CD4-positive, alpha-beta T cell treated with Interleukin-4 for 4 hours (primary cell): ENCODE results near the gene KNDC1.
"Not testable (repeated sequence)": the region's sequence is repeated elsewhere in the genome, so short reads cannot be mapped to it uniquely, and the experiment has no call there.

Source experiments
- DNase-seq: peaks from one replicate; pipeline ENCODE4 v3.0.0-alpha.2; 2020

The KNDC1 gene

DNA sequence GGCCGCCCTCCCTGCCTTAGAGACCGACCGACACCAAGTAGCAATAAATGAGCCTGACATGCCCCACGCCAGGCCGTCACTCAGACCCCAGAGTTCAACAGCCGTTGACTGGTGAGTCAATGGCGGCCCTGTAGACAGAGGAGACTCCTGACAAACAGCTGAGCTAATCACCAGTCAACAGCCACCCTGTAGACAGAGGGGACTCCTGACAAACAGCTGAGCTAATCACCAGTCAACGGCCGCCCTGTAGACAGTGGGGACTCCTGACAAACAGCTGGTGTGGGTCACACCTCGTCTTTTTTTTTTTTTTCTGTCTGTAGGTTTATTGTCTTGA, 16.9 kb upstream of the KNDC1 start:
- no peak for DNase-seq

DNA sequence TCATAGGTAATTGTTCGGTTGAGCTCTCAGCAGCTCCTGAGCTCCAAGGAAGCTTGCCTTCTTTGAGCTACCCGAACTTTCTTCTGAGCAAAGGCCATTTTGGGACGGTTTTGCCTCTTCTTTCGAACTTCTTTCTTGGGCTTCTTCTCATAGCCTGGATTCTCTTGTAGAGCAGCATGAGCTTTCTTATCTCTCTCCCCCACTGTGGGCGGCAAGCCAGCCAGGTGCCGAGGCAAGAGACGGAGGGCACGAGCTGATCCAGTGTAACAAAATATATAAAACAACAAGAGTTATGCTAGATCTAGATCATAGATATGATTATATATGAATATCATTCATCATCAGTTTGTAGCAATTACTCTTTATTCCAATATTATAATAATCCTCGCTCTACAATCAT, 16.5 kb upstream of the KNDC1 start:
- no peak for DNase-seq

DNA sequence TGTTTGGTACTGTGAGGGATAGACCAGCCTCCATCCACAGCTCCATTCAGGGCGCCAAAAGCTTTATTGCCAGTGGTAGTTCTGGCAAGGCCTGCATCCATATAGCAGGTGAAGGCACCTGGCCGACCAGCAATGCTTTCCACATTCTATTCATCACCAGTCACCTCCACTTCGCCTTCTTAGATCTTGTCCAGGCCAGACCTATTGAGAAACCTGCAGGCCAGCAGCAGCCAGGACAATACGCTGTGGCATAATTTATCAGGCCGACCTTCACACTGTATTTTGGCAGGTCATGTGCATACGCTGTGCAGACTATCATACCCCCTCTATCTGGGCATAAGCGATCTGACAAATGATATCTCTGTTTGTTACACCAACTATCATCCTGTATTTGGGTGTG, 15.2 kb upstream of the KNDC1 start:
- no peak for DNase-seq

DNA sequence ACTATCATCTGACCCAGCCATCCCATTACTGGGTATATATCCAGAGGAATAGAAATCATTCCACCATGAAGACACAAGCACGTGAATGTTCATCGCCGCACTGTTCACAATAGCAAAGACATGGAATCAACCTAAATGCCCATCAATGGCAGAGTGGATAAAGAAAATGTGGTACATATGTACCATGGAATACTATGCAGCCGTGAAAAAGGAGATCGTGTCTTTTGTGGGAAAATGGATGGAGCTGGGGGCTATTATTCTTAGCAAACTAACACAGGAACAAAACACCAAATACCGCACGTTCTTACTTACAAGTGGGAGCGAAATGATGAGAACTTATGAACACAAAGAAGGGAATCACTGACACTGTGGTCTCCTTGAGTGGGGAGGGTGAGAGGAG, 9.8 kb upstream of the KNDC1 start:
- DNase-seq: no peak

DNA sequence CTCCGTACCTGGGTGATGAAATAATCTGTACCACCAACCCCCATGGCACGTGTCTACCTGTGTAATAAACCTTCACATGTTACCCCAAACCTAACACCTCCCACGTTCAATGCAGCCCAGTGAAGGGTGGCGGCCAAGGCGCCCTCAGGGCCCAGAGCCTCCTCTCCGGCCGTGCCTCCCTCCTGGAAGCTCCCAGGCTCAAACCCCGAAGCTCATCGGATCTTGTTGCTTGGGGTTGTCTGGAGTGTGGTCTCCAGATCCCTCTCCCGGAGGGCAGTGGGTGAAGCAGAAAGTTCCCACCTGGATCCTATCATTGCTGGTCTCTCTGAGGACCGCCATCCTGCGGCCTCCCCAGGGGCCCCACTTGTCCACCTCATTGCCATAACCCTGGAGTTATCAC, 9.4 kb upstream of the KNDC1 start:
- no peak for DNase-seq

DNA sequence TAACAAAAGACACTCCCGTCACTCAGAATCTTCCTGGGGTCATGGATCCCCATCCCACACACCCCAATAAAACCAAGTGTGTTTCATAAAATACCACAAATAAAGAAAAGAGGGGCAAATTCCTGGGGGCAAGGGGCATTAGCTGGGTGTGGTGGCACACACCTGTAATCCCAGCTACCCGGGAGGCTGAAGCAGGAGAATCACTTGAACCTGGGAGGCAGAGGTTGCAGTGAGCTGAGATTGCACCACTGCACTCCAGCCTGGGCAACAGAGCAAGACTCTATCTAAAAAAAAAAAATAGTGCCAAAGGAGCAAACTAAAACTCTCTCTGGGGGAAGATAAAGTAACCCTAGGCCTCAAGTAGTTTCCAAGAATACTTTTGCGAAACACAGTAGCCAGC, 8.9 kb upstream of the KNDC1 start:
- not testable (repeated sequence) for DNase-seq

DNA sequence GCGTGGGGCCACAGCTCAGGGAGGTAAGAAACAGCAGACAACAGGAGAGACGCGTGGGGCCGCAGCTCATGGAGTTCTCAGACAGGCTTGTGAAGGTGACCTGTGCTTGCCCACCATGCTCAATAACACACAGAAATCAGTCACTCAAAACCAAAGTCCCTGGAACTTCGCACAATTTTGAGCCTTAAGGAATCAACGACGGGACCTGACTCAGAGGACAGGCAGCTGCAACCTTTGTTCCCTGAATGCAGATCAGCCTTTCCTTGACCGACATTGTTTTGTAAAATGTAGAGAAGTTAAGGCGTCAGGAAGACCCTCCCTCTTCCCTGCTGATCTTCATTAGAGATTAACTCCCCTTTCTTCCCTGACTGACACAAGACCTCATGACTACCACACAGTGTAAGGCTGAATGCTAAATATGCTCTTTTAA, 8.5 kb upstream of the KNDC1 start:
- no peak for DNase-seq

DNA sequence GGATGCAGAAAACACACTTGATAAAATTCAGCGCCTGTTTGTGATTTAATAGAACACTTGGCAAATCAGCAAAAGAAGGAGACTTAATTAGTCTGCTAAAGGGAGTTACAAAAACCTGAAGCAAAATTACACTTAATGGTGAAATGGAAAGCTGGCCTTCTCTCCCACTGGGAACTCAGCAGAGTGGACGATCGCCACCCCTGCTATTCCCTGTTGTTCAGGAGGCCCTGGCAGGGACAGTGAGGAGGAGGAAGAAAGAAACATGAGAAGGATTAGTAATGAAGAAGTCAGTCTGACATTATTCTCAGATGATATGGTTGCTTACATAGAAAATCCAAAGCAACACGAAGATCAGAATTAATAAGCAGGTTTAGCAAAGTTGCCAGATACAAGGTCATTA, 5.6 kb upstream of the KNDC1 start:
- DNase-seq: no peak

DNA sequence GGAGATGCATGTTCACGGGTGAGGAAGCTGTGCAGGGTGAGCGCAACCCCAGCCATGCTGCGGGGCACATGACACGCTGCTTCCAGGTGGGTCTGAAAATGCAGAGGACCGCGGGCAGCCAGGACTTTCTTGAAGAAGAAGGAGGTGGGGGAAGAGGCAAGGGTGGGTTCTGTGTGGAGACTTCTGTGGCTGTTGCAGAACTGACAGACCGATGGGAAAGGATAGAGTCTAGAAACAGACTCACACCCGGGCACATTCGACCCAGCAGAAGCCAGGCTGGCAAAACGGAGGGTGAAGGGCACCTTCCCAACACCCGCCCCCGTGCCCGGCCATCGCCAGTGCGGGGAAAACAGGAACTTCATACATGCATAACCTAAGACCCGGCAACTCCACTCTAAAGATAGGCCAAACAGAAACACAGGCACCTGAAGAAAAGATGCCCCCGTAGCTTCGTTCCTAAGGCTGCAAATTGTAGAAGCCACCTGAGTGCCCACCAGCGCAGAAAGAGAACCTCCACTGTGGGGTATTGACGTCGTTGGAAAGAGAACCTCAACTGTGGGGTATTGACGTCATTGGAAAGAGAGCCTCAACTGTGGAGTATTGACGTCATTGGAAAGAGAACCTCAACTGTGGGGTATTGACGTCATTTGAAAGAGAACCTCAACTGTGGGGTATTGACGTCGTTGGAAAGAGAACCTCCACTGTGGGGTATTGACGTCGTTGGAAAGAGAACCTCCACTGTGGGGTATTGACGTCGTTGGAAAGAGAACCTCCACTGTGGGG, 4.8 kb upstream of the KNDC1 start:
- no peak for DNase-seq

DNA sequence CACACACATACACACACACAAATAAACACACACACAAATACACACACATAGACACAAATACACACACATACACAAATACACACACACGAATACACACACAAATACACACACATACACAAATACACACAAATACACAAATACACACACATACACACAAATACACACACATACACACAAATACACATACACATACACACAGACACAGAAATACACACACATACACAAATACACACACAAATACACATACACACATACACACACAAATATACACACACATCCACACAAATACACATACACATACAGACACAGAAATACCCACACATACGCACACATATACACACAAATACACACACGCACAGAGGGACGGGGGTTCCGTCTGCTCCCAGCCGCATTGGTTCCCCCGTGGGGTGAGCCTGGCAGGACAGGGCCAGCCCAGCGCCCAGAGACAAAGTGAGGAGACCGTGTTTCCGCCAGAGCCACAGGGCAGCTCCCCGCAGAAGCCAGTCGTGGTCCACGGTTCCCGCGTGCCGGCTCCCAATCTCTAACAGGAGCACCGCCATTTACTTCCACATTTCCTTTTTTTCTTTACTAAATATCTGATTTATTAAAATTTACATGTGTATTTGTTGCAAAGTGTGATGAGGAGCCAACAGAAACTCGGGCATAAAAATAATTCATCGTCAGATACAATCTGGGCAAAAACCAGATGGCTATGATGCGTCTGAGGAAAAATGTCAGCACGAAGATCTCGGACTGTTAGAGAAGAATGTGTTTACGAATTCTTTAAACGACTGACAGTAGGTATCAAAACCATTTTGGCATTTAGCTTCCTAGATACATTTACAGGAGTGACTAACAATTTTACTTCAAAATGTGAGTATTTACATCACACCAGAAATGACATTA, 3.1 kb upstream of the KNDC1 start:
- no peak for DNase-seq

DNA sequence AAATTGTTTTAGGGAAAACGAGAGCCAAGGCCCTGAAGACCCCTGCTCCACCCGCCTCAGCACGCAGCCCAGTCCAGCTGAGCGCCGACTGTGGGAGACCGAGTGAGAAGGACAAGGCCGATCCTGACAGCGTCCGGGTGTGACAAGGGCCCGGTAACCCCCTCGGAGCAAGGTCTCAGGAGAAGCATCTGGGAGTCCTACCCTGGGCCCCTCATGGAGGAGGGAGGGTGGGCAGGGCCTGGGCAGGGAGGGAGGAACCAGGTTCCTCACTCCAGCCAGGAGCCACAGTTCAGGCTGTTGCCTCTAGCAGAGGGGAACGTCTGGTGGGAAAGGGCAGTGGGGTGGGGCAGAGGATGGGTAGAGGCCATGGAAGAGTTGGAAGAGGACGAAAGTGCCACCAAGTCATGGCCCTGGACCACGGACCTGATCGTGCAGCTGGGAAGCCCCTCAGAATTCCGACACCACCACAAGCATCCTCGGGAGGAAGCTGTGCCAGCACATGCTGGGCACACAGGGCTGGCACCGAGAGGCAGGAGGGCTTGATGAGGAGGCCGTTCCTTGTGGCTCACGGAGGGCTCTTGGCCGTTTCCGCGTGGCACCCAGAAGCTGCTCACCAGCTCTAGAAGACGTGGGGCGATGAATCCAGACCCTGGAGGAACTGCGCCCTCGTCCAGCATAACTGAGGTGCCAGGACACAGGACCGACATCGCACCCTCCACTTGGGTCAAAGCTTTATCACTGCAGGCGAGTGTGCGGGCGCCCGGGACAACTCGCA, 2.2 kb upstream of the KNDC1 start:
- DNase-seq: no peak

DNA sequence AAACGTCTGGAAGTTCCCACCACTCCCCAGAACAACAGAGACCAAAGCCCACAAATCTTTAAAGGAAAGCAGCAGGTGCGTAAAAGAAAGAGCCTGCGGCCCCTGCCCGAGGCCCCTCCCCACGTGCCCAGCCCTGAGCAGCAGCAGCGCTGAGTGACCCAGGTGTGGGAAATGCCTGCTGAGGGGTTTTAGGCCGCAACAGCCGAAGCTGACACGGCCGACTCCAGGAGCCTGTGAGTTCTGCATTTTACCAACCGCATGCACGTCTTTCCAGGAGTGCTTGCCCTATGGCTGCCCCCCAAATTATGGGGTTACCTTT, 1.6 kb upstream of the KNDC1 start:
- DNase-seq: no peak

DNA sequence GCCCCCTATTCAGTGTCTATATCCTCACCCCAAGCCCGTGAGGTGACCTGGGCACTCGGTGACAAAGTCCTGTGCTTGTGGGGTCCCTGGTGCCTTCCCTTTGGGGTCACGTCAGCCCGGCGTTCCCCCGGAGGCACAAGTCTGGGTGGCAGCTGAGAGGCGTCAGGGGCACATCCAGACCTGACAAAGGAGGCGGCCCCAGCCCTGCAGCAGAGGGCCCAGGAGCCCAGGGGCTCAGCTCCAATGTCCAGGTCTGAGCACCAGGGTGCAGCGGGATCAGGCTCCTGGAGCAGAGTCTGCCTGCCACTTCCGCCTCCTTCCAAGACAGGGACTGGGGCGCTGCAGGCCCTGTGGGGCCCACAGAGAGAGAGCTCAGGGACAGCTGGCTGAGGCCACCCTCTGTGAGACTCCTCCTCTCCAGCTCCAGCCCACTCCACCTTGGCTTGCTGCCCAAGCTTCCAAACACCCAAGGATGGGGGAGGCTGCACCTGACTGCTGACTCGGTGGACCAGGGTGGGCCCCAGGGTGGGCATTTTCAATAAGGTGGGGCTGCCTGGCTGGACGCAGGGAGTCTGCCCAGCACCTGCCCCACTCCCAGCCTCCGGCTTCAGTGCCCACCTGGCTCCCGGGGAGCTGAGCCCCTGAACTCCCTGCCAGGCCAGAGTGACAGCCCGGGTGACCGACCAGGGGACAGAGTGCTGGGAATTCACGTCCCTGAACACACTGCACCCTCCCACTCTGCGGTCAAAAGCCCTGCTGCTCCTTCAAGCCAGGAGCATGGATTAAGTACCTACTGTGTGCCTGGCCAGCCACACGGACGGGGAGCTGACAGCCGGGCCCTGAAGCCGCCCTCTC, 1.0 kb upstream of the KNDC1 start:
- DNase-seq: no peak

DNA sequence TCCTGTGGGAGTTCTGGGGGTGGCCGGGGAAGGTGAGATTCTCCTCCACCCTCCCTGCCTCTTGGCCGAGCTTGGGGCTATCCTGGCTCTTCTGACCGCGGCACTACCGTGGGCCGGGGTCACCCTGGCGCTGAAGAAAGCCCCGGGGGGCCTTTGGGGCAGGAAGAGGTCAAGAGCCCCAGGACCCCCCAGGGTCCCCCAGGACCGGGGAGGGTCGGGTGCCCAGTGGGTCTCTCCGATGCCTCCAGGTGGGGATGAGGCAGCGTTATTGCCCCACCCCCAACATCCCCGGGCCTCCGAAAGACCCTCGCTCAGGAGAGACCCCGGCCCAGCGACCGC, 439 bp upstream of the KNDC1 start:
- DNase-seq: no peak

DNA sequence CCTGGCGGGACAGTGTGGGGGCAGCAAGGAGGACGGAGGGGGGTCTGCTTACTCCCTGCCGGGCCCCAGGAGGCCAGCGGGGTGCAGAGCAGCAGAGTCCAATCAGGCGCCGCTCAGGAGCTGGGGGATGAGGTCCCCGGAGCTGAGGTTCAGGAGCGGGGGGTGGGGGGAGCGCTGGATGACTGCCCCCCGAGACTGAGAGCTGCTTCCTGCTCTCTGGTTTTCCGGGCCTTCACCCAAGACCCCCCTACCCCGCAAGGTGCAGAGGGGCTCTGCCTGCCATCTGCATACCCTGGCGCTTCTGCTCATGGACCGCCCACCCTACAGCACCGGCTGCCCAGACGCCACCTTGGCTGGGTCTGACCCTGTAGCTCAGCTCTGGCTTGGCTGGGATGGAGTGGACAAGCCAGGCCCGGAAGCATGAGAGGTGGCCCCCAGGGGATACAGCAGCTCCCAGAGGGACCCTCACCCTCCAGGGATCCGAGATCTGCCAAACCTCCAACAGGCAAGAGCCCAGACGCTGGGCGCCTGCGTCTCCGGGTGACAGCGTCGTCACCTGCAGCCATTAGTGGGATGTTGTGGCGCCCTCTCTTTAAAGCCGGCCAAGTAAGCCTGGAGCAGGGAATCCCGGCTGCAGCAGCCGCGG, 930 bp downstream of the KNDC1 start:
- DNase-seq: no peak

DNA sequence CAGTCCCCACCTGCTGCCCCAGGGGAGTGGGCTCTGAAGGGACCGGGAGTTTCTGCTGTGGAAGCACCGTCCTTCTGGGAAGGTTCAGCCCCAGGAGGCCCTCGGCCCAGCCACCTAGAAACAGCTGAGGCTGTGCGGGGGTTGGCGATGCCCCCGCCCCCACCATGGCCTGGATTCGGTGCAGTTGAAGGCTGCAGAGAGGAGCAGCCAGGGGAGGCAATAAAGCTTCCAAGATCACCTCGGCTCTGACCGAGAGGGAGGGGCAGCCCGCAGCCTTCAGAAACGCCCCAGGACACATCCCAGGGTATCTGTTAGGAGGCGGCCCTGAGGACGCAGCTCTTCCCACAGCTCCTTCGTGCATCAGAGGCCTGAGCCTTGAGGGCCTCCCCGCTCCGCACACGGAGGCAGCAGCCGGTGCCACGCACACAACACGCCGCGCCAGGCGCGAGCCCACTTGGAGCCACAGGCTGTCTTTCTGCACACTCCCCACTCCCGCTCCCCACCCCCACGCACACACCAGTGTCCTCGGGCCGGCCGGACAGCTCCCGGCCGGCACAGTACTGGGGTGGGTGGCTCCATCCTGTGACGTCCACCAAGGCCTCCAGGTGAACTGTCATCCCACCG, 1.6 kb downstream of the KNDC1 start:
- no peak for DNase-seq

DNA sequence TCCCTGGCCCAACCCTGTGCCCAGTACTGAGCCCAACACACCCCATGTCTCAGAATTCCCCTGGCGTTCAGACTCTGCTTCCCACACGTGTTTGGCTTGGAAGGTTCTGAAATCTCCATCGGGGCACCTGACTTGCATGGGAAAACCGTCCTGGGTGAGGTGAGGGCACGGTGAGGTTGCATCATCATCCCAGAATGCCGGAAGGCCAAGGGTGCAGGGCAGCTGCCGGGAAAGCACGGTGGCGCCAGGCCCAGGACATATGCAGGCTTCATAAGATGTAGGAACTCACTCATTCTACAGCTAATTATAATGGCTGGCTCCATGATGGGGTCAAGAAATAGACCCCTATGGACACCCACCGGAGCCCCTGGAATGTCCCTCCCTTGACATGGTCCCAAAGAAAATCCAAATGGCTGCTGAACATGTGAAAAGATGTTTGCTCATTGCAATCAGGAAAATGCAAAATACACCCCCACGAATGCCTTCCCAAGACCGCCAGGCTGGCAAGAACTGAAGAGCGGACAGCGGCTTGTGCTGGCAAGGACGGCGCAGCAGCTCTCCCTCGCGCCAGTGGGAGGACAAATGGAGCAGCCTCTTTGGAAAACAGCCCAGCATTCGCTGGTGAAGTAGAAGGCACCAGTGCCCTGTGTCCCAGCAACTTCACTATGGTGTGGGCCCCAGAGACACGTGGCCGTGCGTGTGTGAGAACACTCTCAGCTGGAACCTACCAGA, 2.3 kb downstream of the KNDC1 start:
- DNase-seq: no peak

DNA sequence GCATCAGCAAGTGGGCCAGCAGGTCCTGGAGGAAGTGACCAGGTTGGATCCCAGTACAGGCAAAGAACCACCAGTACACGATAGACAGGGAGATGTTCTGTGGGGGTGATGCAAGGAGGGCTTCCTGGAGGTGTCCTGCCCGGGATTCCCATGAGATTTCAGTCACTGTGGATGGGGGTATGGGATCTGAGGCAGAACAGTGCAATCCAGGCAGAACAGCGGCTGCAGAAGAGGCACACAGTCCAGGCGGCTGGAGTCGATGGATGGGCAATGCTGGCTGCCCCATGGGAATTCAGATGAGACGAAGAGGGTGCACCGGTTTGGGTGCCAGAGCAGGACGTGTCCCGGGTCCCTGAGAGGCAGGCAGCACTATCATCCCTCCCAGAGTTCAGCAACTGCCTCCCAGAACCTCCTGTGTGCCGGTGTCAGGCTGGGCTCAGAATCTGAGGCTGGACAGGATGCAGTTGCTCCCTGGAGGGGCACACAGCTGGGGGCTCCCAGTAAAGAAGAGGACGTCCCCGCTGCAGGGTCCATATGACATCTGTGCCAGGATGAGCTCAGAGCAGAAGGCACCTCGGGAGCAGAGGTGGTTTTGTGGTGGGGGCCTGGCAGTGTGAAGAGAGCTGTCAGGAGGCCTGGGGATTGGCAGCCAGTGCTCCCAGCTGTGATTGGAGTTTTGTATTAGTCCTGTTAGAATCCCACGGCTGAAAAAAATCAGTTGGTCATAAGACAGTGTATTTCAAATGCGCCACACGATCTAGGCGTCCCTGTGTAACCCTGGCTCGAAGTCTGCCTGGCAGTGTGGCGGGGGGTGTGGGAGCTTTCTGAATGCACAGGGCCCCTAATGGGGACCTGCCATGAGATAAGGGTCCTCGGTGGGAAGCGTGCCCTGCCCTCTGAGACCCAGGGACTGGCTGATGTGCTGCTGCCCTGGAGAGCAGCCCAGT, 3.2 kb downstream of the KNDC1 start:
- DNase-seq: no peak

DNA sequence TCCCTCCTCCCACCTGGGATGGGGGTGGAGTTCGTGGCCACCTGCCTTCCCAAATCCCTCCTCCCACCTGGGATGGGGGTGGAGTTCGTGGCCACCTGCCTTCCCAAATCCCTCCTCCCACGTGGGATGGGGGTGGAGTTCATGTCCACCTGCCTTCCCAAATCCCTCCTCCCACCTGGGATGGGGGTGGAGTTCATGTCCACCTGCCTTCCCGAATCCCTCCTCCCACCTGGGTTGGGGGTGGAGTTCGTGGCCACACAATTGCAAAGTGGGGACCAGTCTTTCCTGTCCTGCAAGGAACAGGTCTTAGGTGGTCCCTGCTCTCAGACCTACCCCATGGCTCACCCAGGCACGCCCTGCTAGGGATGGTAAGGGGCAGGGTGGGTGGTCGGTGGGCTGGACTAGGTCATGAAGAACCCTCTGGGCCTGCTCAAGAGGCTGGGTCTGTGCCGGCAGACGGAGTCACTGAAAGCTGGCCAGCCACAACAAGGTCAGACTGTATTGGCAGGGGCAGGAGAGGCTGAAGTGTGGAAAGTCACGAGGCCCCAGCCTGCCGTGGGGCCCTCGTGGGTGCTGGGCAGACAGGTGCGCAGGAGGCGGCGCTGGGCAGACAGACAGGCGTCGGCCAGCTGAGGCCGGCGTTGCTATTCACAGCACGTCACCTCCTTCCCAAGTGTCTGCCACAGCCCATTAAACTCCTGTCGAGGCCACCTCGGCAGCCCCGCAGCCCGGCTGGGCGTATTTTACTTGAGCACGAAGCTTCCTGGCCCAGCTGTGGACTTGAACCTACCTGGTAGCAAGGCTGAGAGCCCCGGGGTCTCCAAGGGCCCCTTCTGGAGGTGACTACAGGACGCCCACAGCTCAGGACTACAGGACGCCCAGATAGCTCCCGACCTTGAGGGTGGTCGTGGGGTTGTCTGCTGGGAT, 4.1 kb downstream of the KNDC1 start:
- no peak for DNase-seq
